ENCODE data around the gene SEMA7A.

- TF ChIP-seq, protein P1, sequence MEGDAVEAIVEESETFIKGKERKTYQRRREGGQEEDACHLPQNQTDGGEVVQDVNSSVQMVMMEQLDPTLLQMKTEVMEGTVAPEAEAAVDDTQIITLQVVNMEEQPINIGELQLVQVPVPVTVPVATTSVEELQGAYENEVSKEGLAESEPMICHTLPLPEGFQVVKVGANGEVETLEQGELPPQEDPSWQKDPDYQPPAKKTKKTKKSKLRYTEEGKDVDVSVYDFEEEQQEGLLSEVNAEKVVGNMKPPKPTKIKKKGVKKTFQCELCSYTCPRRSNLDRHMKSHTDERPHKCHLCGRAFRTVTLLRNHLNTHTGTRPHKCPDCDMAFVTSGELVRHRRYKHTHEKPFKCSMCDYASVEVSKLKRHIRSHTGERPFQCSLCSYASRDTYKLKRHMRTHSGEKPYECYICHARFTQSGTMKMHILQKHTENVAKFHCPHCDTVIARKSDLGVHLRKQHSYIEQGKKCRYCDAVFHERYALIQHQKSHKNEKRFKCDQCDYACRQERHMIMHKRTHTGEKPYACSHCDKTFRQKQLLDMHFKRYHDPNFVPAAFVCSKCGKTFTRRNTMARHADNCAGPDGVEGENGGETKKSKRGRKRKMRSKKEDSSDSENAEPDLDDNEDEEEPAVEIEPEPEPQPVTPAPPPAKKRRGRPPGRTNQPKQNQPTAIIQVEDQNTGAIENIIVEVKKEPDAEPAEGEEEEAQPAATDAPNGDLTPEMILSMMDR (conservative IDR thresholded peaks at IDR 0.05; ENCODE audit: low read depth, low read length): no peak
- TF ChIP-seq RCOR1 (IDR thresholded peaks at IDR 0.05; ENCODE audit: insufficient replicate concordance, low read length) (no peak), POLR2A (IDR thresholded peaks at IDR 0.05; ENCODE audit: low read depth, low read length) (no peak)
These were observed 12.2 kb downstream of the SEMA7A start for GRCh38 chr15:74421302-74422245.
